ENCODE data around the gene NHLRC2.
"Not testable (repeated sequence)": the region's sequence is repeated elsewhere in the genome, so short reads cannot be mapped to it uniquely, and the experiment has no call there.

NHLRC2 gene, protein sequence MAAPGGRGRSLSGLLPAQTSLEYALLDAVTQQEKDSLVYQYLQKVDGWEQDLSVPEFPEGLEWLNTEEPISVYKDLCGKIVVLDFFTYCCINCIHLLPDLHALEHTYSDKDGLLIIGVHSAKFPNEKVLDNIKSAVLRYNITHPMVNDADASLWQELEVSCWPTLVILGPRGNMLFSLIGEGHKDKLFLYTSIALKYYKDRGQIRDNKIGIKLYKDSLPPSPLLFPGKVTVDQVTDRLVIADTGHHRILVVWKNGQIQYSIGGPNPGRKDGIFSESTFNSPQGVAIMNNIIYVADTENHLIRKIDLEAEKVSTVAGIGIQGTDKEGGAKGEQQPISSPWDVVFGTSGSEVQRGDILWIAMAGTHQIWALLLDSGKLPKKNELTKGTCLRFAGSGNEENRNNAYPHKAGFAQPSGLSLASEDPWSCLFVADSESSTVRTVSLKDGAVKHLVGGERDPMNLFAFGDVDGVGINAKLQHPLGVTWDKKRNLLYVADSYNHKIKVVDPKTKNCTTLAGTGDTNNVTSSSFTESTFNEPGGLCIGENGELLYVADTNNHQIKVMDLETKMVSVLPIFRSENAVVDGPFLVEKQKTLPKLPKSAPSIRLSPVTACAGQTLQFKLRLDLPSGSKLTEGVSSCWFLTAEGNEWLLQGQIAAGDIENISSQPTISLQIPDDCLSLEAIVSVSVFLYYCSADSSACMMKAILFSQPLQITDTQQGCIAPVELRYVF

DNA sequence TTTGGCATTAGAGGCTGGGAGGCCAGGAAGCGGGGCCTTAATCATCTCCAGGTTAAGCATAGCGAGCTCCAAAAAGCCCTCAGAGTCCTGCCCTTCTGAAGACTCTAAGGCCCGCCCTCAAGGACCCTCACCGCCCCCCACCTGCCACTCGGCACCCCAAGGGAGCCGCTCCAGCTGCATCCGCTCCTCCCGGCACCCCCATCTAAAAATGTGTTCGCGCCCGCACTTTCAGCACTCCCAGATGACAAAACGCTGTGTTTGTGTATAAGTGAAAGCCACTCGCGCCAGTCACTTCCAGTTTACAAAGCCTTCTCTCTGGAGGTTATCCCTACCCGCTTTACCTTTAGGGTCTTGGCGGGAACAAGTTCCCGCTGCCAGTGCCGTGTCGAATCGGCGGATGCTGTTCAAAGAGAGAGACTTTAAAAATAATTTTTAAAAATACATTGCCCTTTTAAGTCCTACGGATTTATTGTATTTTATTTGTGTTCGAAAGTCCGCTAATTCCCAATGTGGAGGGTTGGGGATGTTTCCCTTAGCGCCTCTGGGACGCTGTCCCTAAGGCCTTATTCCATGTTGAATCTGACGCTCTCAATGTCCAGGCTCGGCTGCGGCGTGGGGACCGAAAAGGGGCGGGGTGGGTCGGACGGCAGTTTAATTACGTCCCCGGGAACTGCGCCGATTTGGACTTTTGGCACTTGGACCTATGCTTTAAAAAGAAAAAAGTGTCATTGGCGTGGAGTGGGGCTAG lies at the start of gene NHLRC2, which contains the start of gene DCLRE1A:
NHLRC2 (plus strand) TSS at position 649 of the 748 bp plus-strand sequence. CDS start 212 bp downstream, outside the sequence.
DCLRE1A (minus strand) TSS at position 70 of the 748 bp plus-strand sequence. CDS start 900 bp downstream, outside the sequence.
- peak; percentile 29 for DNase-seq (ENCODE audit: low read depth)

DNA sequence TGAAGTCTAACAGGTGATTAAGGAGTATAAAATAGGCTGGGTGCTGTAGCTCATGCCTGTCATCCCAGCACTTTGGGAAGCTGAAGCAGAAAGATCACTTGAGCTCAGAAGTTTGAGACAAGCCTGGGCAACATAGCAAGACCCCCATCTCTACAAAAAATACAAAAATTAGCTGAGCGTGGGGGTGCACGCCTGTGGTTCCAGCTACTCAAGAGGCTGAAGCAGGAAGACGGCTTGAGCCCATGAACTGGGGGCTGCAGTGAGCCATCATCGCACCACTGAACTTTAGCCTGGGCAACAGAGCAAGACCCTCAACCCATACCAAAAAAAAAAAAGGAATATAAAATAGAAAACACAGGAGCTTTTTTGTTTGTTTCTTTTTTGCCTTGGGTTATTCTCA lies 48.0 kb upstream of the NHLRC2 start:
- DNase-seq (ENCODE audit: low read depth), result no peak

DNA sequence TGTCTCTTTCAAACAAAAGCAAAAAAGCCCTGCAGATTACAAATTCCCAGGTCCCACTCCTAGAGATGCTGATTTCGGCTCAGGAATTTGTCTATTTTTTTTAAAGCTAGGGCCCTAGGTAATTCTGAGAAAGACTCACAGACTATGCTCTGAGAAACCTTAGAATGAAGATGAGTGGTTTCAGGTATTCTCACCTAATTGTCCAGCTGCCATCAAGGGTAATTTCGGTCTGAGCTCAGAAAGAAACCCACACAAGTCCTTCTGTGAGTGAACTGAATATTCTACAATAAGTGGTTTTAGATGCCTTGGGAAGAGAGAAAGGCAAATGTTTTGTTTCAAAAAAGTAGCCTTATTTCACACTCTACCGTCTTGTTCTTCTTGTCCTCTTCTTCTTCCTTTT lies 46.3 kb upstream of the NHLRC2 start:
- DNase-seq (ENCODE audit: low read depth), result no peak

DNA sequence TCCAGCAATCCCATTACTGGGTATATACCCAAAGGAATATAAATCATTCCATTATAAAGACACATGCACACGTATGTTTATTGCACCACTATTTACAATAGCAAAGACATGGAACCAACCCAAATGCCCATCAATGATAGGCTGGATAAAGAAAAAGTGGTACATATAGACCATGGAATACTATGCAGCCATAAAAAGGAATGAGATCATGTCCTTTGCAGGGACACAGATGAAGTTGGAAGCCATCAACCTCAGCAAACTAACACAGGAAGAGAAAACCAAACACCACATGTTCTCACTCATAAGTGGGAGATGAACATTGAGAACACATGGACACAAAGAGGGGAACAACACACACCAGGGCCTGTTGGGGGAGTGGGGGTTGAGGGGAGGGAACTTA lies 39.8 kb upstream of the NHLRC2 start:
- not testable (repeated sequence) for DNase-seq (ENCODE audit: low read depth)

DNA sequence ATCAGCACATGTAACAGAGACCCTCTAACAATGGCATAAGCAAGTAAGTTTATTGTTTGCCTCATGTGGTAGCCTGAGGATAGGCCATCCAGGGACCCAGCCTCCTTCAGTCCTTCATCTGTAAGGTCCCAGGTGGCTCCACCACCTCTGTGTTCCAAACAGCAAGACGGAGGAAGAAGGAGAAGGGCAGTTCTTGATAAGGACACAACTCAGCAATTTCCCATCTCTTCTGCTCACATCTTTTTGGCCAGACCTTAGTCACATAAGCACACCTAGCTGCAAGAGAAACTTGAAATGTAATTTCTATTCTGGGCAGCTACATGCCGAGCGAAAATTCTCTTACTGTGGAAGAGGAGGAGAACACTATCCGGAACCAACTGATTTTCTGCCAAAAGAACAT lies 34.5 kb upstream of the NHLRC2 start:
- DNase-seq (ENCODE audit: low read depth), result no peak

DNA sequence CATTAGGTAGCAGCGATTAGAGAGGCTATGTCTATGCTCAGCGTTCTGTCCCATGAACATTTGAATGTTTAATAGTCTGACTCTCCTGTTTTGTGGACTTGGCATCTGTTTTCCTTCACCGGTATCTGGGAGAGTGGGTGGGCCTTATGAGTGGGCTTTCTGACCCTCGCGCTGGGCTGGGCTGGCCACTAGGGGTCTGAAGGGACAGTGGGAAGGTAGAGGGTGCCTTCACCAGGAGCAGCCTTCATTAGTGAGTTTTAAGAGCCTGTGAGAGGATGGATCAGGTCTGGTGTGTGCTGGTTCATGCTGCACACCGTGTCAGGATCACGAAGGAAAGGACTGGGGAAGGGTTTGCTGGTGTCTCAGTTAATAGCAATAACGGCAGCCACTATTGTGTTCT lies 34.0 kb upstream of the NHLRC2 start:
- DNase-seq (ENCODE audit: low read depth), result no peak

DNA sequence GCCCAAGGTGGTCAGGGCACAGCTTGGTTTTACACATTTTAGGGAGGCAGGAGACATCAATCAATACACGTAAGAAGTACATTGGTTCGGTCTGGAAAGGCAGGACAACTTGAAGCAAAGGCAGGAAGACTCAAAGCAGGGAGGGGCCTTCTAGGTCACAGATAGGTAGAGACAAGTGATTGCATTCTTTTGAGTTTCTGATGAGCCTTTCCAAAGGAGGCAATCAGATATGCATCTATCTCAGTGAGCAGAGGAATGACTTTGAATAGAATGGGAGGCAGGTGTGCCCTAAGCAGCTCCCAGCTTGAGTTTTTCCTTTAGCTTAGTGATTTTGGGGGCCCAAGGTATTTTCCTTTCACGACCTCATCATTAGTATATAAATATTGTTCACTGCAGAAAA lies 33.2 kb upstream of the NHLRC2 start:
- DNase-seq (ENCODE audit: low read depth), result not testable (repeated sequence)

DNA sequence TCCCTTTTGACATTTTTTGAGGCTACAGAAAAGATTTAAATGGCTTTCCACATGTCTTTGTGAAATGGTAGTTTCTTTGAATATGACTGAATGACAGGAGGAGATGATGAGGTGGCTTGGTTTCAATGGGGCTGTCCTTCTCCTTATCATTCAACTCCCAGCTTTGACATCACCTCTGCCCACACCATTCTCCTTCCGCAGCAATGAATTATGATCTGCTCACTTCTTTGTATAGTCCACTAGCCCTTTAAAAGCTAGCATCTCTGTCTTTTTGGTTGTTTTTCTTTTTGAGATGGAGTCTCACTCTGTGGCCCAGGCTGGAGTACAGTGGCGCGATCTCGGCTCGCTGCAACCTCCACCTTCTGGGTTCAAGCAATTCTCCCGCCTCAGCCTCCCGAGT lies 32.3 kb upstream of the NHLRC2 start:
- DNase-seq (ENCODE audit: low read depth), result no peak

DNA sequence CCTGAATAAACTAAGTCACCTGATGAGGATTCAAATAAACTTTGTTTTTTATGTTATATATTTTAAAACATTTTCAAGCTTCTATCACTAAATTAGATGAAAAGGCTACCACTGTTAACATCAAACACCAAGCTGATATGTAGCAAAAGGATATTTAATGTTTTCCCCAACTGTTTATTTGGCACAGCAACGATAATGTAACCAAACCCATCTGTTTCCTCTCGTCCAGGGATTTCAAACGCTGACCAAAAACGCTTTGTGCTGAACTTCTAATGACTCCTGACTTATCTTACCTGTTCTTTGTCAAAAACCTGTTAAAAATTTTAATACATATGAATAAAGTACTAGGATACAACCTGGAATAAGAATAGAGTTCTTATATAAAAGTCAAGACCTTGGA lies 31.1 kb upstream of the NHLRC2 start:
- no peak for DNase-seq (ENCODE audit: low read depth)

DNA sequence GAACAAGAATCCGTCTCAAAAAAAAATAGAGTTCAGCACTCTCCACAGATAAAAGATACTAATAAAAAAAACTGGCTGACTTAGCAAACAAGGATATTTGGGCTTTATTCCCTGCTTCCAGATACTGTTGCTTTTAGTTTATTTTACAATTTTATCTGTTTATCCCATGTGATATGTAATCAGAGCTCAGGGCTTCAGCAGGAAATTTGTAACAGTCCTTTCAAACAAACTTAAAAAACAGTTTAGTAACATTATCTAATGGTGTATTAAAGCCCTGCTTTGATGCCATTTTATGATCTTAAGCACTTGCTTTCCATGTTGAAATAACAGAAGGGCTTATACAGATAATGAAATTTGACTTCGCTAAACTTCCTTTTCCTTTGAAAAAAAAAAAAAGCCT lies 28.7 kb upstream of the NHLRC2 start:
- DNase-seq (ENCODE audit: low read depth), result no peak

DNA sequence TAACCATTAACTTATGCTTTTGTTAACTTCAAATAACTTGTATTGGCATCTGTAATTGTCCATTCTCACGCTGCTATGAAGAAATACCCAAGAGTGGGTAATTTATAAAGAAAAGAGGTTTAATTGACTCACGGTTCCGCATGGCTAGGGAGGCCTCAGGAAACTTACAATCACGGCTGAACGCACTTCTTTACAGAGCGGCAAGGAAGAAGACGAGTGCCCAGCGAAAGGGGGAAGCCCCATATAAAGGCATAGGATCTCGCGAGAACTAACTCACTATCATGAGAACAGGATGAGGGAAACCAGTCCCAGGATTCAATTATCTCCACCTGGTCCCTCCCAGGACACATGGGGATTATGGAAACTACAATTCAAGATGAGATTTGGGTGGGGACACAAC lies 25.9 kb upstream of the NHLRC2 start:
- DNase-seq (ENCODE audit: low read depth), result not testable (repeated sequence)

DNA sequence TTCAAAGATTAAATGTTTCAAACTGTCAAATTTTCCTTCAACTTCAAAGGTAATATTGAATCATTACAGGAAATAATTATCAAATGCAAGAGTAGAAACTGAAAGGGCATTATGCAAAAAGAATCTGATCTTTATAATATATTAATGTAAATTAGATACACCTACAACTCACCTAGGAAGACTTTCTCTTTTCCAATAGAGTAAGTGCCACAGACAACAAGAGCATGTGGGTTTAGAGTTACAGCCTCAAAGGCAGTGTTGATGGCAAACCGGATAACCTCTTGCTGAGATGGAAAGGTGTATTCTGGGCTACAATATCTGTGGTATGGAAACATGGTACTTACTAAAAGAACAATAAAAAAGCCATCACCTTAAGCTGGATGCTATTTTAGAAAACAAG lies 12.3 kb upstream of the NHLRC2 start:
- no peak for DNase-seq (ENCODE audit: low read depth)

DNA sequence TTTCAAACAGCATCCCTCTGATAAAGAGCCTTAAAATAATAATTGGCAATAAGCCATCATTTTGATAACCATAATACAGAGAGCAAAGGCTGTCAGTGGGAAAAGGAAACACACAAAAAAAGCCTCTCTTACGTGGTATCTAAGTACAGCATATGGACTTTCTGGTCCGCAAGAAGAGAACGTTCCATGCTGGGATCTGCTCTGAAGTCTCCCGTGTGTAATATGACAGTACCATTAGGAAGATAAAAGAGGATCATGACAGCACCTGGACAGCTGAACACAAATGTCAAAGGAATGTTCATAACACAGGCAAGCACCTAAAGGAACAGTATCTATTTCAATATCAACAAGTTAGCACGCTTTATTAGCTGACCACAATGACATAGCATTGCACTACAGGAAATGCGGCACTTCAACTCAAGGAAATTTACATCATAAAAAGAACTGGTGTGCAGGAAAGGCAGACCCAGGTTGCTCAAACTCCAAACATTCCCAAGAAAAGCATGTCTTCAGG lies 10.4 kb upstream of the NHLRC2 start:
- no peak for DNase-seq (ENCODE audit: low read depth)

DNA sequence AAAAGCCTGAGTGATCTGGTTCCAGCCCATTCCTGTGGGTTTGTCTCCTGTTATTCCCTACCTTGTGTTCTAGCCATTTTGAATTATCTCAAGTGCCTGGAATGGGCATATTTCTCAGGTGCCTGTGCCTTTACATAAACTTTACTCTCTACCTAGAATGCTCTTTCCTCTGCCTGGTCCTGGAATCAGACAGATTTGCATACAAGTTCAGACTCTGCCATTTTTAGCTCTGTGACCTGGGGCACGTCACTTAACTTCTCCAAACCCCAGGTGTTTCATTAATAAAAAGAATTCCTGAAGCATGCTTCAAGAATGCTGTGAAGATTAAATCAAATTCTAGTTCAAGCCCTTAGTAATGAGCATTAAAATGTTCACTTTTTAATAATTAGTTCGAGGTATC lies 8.4 kb upstream of the NHLRC2 start:
- no peak for DNase-seq (ENCODE audit: low read depth)

DNA sequence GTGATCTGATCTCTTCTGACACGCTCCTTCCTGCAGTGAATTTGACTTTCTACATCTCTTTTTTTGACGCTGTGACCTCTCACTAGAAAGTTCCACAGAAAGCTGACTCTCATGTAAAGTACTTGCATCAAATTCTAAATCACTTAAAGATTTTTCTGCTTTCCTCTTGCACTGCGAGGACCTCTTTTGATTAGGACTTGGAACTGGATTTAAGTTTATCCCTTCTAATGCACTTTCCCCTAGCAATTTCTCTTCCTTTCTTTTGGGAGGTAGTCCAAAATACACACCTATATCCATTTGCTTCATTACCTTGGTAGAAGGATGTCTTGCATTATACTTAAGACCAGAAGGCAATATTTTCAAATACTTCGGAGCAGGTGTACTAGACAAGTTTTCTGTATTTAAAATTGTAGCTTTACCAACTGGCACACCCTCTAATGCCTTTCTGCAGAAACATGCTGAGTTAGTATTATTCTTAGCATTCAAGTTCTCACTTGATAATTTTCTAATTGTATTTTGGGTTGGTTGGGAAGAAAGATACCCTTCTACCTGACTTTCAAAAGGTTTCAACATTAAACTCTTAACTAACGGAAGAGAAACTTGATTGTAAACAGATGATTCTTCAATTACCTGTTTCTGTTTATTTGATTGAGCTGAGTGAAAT lies 5.2 kb upstream of the NHLRC2 start:
- DNase-seq (ENCODE audit: low read depth), result no peak

DNA sequence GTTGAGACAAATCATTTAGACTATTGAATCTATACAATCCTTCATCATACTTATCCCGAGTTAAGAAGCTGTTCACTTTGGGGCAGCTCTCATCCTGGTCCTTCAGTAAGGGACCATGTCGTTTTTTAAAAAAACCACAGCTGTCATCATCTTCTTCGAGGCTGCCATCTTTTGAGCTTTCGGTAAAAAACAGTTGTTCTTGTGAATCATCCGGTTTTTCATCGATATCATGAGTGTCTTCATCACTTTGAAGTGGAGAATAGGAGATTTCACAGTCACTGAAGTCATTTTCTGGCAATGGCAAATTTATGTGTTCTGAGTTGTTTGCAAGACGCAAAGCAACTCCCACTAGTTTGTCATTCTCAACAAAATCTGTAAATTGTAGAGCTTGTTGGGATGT lies 4.5 kb upstream of the NHLRC2 start:
- no peak for DNase-seq (ENCODE audit: low read depth)

DNA sequence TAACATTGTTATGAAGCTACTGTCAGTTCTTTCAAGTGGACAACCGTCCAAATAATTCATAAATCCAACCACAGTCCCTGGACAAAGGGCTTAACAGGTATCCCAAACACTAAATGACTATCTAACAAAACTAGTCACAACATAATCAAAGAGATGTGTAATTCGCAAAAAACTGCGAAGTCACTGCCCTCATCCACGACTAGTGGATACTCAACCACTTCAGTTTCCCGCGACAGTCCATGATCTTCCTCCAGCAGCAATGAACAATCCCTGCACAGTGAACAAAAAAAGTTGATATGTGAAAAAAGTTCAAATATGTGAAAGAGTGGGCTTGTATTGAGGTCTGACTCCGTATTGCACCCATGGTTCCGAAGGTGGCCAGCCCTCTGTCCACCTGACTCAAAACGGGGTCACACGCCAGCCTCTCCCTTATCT lies 866 bp upstream of the NHLRC2 start:
- DNase-seq (ENCODE audit: low read depth), result no peak

DNA sequence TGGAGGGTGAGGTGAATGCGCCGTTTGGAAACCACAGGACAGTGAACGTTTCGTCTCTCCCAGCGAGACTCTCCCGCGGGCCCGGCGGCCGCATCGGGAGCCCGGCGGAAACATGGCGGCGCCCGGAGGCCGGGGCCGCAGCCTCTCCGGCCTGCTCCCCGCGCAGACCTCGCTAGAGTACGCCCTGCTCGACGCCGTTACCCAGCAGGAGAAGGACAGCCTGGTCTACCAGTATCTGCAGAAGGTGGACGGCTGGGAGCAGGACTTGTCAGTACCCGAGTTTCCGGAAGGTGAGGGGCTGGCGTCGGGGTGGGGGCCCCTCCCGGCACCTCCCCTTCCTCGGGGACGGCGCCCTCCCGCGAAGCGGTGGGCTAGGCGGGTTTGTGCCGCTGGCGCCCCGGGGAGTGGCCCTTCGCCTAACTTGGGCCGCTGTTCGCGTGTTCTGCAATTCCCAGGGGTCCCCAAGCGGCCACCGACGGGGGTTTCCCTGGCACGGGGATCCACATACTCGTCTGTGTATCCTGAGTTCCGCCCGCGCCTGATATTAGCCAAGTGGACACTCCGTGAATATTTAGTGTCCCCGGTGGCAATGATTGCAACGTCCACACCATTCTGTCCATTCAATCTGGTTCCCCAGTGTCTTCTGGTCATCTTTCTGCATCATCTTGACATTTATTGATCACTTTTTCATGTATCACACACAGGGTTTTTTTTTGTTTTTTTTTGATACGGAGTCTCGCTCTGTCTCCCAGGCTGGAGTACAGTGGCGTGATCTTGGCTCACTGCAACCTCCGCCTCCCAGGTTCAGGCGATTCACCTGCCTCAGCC lies 514 bp downstream of the NHLRC2 start:
- peak; percentile 23 for DNase-seq (ENCODE audit: low read depth)

DNA sequence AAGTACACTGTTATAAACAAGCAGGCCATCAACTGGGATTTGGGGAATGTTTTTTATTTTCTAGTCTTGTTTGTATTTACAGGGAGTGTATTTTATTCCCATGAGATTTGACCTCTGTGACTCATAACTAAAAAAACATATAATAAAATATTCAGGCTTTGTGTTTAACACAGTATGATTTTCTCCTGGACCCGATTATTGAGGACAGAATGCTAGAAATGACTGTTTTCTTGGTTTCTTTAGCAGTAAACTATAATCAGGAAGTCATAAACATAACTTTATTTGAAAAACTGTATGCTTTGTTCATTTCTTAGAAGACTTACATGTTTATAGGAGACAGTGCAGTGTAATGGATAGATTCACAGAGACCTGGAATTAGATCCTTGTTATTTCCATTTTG lies 2.1 kb downstream of the NHLRC2 start:
- DNase-seq (ENCODE audit: low read depth), result no peak

DNA sequence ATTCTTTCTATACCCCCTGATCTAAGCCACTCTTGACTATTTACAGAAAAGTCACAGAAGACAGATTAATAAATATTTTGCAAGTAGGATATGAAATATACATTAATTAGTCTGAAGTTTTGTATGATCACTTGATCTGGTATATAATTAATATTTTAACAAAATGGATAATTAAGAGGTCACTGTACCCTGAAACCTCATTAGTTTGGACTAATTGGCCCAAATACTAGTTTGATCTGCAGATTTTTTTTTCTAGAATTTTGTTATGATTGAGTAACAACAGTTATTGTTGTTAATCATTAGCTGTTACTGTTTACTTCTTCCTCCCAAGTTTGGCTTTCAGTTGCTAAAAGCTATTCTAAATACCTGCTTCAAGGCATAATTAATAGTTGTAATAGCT lies 2.7 kb downstream of the NHLRC2 start:
- no peak for DNase-seq (ENCODE audit: low read depth)

DNA sequence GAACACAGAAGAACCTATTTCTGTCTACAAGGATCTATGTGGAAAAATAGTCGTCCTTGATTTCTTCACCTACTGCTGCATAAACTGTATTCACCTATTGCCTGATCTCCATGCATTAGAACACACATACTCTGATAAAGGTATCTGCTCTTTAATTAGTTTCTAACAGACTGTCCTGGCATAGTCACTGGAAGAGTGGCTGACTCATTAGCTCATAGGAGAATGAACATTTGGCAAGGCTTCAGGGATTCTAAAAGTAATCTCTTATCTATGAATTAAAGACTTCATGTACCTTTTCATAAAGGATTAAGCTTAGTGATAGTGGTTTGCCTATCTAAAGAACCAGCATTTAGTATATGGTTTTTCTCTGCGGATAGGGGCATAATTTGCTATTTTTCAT lies 4.1 kb downstream of the NHLRC2 start:
- no peak for DNase-seq (ENCODE audit: low read depth)

All from activated T-helper 1 cell treated with Interleukin-2 at 50 U/mL for 16 hours (primary cell).